GM19238 (cell line): ENCODE measurements around the gene HOXA6.

ENCODE experiments used
- DNase-seq: peaks from one replicate; pipeline ENCODE4 v3.0.0; 2011; ENCODE audit warnings: low spot score; ENCODE audit not compliant: insufficient read length

HOXA6 gene

DNA sequence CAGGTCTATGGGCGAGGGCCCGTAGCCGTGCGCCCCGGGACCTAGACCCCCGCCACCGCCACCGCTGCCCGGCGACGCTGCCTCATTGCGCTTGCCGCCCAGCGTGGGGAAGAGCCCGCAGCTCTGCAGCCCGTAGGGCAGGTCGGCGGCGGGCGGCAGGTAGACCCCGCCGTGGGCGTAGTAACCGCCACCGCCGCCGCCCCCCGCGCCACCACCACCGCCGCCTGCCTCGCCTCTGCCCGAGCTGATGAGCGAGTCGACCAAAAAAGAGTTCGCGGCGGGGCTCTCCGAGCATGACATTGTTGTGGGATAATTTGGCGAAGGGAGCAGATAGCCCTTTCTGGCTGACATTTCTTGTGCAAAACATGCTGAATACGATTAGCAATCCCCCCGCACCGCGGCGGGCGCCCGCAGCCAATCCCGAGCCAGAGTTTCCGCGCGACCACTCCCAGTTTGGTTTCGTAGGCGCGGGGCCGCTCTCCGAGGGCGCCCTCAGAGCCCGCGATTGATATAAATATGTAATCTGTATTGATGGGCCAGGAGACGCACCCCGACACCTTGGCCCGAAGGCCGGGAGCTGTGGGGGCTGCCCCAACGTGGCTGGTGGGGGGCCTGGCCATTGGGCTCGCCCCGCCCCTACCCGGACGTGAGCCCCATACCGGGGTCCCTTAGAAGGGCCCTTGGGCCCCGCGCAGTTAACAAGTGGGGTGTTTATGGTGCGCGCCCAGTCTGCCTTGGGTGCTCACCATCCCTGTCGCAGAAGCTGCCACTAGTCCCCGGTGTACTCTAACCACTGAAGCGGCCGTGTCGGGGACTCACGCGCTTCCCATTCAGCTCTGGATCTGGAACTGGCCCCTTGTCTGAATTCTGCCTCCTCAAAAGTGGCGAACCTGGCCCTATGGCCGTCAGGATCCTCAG lies 26.6 kb upstream of the HOXA6 start, which contains the start of gene HOXA10:
HOXA10 (minus strand) TSS at position 365 of the 918 bp plus-strand sequence; CDS start at position 351, 14 bp downstream.
- no peak for DNase-seq

DNA sequence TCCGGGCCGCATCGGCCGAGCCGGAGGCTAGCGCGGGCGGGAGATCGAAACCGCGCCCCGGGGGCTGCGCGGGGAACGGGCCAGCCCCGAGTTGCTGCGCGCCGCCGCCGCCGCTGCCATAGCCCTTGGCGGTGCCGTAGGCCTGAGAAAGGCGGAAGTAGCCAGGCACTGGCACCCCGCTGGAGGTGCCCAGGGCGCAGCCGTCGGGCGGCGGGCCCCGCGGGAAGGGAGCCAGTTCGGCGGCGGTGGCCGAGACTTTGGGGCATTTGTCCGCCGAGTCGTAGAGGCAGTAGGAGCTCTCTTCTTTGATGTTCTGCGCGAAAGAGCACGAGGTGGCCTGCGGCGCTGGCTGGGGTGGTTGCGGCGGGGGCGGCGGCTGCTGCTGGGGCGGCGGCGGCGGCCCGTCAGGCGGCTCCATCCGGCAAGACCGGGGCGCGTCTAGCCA lies 26.0 kb upstream of the HOXA6 start:
- no peak for DNase-seq

DNA sequence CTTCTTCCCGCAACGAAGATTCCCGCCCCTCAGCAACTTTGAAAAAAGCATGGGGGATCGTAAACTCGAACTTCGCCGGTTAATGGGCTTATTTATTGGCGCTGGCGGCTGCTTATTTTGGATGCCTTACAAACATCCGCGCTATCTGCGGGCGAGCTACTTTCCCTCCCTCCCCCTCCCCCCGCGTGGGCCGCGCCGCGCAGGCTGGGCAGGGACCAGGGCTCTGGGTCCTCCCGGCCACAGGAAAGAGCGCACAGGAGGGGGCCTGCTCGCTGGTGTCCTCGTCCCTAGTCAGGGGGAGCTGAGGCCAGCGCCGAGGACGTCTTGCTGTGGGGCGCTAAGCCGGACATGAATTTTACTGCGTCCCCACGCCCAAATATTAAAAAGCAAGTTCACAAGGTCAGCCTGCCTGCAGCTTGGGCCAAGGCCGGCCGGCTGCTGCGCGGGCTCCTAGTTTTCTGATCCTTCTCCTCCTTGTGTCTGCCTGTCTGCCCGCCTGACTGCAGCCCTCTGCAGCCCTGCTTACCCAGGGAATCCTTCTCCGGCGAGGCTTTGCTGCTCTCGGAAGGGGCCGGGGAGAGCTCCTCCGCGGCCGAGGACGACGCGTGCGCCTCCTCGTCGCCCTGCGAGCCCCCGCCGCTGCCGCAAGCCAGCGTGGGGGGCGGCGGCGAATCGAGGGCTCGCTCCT lies 25.4 kb upstream of the HOXA6 start:
- no peak for DNase-seq

DNA sequence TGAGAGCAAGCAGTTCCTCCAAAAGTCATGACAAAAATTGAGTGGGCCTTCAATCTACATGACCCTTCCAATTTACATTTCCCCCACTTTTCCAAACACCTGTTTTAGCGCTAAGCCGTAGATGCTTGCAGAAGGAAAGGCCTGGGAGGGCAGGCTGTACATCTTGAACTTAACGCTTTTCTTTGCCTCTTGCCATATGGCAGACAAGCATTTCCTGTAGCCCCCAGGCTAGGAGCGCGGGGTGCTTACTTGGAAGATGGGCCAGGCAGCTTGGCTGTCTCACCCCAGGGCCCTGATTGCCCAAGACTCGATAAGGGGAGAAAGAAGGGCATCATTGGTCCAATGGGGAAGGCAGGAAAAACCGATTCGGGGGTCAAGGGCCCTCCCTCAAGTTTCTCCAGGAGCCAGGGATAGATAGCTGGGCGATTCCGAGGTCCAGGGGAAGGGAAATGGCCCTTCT lies 24.8 kb upstream of the HOXA6 start:
- no peak for DNase-seq

DNA sequence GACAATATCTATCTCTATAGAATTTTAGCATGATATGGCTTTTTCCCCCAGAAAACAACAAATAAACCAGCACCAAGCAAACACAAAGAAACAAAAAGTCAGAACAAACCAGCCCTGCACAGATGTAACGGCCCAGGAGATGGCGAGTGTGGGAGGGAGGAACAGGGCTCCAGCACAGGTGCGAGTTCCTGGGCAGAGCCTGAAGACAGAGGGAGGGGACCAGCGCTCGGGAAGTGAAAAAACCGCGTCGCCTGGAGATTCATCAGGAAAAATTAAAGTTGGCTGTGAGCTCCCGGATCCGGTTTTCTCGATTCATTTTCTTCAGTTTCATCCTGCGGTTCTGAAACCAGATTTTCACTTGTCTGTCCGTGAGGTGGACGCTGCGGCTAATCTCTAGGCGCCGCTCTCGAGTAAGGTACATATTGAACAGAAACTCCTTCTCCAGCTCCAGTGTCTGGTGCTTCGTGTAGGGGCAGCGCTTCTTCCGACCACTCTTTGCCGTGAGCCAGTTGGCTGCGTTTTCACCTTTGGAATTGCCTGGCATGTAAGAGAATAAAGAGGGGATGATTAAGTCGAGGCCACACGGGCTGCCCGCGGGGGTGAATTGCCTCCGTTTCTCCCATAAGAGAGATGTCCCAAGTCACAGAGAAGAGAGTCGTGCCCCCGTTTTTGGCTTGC lies 24.2 kb upstream of the HOXA6 start:
- no peak for DNase-seq

DNA sequence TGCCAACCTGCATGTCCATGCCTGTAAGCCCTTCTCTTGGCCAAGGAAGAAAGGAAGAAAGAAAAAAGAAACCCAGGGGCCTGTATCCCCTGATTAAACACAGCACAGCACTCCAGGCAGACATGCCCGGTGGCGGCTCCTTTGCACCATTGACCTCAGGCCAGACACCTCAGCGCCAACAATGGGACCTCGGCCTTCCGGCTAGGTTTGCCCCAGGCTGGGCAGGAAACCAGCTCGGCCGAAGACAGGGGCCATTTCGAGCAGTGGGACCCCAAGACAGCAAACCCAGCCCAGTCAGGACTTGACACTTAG lies 23.7 kb upstream of the HOXA6 start:
- DNase-seq, result no peak

DNA sequence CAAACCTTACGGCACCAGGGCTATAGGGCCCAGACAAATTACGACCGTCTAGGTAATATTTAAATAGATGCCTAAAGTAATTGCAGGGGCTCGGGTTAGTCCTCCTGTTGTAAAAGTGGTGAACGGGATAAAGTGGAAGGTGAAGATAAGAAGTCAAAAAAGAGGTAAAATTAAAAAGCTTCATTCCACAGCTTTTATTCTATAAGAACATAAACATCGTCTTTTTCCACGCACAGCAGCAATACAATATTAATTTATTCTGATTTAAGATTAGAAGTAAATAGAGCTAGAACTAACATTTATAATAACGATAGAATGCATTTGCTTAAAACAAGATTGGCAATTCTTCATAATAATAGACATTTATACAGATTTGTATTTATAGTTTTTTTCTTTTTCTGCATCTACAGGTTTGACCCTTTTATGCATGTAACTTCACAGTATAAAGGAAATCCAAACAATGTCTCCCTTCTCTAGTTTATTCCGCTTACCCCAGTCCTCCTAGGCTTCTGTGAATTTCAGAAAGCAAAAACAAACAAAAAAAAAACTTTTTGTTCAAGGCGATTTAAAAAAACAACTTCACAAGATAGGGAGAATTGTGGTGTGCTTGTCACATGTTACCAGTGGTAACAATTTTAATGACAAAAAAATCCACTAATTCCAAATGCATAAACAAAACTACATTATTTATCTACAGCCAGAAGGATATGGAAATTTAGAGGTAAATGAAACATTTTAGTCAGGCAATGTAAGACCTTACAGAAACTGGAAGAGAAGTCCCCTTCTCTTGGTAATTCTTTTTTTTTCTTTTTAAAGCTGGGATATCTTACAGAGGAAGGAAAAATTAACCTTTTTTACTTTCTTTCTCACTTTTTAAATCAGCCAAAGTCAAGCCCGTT lies 23.1 kb upstream of the HOXA6 start:
- DNase-seq, result no peak

DNA sequence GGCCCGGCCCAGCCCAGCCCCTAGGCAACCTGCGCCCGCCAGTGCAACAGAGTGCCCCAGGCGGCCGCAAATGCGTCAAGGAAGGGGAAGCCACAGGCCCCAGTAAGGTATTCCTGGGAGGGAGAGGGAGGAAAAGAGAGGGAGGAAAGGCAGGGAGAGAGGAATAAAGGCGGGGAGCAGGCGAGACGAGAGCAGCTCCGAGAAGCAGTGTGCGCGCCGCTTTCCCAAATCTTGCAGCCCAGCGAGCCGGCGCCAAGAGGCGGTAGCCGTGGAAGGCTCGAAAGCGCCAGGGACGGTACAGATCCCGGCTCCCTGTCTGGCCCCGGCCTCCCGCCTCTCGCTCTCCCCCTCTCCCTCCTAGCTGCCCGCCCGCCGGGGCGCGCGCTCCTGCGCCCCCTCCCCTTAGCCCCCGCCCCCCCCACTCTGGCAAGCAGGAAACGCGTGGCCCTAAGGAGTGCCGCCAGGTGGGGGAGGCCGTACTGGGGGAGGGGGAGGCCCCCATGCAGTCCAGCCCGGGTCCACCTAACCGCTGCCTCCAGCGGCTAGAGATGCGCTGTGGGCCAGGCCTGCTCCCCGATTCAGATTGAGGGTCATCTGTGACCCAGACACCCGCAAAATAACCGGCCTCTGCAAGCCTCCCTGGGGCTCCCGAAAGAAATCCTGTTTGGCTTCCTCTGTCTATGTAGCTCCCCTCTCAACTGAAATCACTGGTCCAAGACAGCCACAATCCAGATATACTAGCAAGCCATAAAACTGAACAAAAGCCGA lies 22.3 kb upstream of the HOXA6 start:
- DNase-seq, result no peak

DNA sequence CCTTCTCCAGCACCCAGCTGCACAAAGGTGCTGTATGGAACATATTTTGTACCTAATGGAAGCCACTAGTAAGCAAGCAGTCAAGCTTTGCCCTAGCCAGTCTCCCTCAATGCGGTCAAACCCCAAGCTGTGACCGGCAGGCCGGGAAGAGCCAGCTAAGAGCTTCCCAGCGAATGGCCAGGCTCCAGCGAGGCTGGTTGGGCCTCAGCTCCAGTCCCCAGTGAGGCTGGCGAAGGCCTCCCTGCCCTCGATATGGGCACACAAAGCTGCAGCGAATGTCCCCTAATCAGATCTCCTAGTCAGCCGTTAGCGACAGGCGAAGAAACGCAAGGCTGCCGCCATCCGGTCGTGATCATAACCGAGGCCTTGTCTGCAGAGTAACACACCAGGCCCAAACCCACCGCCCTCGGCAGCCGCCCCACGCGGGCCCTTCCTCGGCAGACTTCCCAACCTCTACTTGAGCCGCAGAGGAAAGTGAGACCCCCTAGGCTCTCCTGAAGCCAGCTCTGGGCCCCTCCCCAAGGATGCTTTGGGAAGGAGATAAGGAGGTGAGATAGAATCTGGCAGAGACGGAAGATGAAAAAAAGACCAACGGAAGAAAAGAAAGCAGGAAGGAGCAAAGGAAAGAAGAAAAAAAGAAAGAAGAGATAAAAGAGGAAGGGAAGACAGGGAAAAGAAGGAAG lies 20.8 kb upstream of the HOXA6 start:
- no peak for DNase-seq

DNA sequence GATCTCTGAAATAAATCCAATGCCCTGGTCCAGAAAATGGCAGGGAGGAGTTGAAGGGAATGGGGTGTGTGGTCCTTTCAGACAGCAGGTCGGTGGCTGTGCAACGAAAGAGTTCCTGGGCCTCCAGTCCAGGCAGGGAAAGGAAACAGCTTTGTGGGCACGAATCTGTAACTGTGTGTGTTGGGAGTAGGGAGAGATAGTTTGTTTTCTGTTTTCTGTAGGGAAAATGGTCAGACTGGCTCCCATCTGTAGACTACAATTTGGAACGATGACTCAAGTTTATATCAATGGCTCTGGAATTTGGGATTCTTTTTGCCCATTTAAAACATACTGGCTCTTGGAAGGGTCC lies 20.3 kb upstream of the HOXA6 start:
- no peak for DNase-seq

DNA sequence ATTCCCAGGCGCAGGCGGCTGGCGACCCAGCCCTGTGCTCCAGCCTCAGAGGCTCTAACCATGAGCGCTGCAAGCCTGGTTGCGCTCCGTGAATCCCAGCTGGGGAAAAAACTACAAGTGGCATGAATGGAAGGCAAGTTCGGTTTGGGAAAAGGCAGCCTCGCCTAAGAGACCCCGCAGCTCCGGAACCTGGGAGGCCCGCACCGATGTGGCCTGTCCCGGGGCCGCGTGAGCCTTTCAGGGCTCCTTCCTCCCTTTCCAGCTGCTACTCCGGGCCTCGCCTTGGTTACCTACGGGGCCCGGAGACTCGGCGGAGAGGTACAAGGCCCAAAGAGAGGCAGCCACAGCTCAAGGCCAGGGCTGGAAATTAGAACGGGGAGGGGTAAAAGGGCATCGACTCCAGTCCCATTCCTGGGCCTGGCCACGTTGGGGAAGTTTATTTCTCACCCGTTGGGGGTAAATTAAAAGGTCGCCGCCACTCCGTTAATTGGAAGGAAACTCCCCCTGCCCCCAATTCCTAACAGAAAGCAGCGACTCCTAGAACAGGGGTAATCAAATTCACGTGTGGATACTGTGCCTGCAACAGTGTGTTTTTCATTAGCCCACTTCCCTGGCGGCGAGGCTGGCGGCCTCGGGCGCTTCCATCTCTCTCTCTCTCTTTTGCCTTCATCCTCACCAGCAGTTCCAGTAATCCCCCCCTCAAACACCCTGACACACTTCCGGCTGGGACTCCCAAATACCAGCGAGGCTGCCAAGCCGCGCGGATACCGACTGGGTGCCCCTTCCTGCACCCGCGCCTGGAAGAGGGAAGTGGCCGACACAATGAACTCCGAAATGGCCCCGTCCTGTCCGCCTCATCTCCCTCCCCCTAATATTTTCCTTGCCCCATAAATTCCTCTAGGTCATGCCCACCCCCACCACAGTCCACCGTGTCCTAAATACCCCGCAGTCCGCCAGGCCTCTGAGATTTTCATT lies 19.2 kb upstream of the HOXA6 start:
- DNase-seq, result no peak

DNA sequence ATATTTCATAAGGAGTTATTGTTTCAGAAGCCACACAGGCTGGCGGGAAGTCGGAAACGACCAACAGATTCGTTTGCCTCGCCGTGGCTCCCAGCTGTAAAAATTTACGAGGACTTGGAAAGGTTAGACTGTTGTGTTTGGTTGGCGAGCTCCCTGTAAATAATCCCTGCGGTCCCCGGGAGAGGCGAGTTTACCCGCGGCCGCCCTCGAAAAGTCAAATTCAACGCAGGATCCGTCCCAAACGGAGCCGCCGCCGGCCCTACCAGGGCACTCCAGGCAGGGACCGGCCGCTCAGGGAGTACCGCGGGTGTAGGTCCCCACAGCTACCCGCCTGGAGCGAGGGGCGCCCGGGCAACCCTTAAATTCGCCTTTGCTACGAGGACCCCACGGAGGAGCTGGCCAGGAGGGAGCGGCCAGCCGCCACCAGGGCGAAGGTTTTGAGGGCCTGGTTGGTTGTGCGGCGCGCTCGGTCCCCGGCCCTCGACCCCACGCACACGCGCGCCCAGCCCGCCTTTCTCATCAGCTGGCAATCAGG lies 18.5 kb upstream of the HOXA6 start:
- DNase-seq, result no peak

DNA sequence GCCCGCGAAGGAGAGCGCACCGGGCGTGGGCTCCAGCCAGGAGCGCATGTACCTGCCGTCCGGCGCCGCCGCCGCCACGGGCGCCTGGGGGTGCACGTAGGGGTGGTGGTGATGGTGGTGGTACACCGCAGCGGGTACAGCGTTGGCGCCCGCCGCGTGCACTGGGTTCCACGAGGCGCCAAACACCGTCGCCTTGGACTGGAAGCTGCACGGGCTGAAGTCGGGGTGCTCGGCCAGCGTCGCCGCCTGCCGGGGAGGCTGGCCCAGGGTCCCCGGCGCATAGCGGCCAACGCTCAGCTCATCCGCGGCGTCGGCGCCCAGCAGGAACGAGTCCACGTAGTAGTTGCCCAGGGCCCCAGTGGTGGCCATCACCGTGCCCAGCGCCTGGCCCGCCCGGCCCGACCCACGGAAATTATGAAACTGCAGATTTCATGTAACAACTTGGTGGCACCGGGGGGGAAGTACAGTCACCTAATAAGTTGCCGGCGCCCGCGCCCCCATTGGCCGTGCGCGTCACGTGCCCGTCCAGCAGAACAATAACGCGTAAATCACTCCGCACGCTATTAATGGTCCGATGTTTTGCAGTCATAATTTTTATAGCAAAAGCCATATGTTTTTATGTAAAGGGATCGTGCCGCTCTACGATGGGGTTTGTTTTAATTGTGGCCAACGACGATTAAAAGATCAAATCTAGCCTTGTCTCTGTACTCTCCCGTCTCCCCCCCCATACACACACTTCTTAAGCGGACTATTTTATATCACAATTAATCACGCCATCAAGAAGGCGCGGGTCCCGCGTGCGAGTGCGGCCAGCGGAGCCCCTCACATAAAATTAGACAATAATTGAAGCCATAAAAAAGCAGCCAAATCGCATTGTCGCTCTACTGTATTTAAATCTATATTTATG lies 17.8 kb upstream of the HOXA6 start, which contains the start of gene HOXA9:
HOXA9 (minus strand) TSS at position 449 of the 907 bp plus-strand sequence; CDS start at position 369, 80 bp downstream.
- DNase-seq, result no peak

DNA sequence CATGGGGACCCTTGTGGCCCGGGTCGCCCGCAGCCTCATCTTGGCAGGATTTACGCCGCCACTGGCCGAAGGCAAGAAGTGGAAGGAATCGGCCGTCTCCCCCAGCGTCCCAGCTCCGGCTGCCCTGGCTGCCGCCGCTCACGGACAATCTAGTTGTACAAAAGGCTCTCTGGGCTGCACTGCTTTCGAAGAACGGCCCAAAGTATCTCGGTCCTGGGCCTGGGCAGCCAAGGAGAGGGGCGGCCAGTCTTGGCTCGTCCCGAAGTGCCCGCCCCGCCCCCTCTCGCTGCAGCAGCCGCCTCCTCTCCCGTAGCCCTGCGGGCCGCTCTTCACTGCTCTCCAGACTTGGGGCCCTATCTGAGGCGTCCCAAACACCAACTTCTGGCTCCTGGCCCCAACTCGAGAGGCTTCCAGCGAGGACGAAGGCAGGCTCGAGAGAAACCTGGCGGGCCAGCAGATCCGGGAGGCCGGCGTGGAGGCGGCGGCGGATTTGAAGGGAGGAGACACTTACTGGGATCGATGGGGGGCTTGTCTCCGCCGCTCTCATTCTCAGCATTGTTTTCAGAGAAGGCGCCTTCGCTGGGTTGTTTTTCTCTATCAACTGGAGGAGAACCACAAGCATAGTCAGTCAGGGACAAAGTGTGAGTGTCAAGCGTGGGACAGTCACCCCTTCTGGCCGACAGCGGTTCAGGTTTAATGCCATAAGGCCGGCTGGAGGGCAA lies 17.0 kb upstream of the HOXA6 start:
- DNase-seq, result no peak

DNA sequence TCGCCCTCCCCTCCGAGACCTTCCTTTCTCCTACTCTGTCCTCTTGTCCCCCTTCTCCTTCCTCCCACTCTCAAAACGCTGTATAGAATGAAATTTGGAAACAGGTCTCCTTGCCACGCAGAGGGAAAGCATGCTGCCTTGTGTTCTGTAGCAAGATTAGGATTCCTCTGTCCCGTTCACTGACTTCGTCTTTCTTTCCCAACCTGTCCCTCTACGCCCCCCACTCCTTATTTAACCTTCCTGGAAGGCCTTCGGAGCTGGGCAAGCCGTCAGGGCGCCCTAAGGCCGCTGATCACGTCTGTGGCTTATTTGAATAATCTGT lies 16.4 kb upstream of the HOXA6 start:
- DNase-seq, result no peak

DNA sequence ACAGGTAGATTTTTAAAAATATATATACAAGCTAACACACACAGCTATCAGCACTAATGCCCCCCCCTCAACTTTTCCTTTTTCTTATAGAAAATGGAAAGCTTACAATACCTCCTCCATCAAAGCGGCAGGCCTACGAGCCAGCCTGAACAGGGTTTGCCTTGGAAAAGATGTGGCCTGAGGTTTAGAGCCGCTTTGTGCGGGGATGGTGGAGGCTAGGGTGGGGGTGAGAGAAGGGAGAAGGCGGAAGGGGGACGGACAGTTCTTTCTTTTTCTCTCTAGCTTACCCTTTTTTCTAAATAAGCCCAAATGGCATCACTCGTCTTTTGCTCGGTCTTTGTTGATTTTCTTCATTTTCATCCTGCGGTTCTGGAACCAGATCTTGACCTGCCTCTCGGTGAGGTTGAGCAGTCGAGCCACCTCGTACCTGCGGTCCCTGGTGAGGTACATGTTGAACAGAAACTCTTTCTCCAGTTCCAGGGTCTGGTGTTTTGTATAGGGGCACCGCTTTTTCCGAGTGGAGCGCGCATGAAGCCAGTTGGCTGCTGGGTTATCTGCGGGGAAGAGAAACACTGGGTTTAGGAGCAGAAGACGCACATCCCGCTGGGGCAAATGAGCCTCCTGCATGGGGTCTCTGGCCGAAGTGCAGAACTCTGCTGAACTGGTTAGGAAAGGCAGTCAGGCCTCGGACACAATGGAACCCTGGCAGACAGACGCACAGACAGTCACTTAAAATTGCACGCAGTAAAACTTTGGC lies 15.9 kb upstream of the HOXA6 start:
- no peak for DNase-seq
